ENCODE data around the gene PHC2. TPM values are rescaled to one million over a fixed set of nuclear protein-coding genes. Genes with fewer than 3 reads are reported as not detected.

Gene PHC2
- total RNA-seq, 4 donors from 2014 or later = 52.7 to 68.9 (median 59.8) TPM

DNA sequence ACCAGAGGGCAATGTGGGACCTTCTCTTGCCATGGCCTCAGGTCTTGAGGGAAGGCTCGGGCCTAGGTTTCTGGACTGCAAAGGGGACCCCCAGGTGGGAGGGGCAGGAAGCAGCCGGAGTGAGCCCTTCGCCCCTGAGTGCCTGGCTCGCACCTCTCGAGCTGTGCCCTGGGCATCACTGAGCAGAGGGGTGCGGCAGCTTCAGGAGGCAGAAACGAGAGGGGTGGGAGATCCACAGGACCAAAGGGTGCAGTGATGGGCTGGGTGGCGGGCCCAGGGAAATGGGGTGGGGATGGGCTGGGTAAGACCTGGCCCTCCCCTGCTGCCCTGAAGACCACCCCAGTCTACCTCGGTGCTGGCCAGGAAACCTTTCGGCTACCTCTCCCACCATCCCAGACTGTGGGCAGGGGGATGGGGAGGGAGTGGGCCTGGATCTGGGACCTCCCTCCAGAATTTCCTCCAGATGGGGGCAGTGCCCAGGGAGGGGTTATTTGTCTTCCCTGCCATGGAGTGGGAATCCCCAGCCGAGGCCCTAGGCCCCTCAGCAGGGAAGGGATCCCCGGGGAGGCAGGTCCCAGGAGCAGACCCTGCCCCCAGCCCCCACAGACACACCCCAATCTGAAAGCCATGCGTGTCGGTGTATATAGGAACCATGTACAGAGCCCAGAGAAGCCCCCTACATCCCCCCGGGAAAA lies 131.3 kb downstream of the PHC2 start:
- in situ Hi-C loops (cut with MboI; ENCODE audit: low pct_ligation_motif_present in 1 of 4, low pct_unique_long_range_greater_than_20kb in 1 of 4, low sequenced_read_pairs in 3 of 4) (loop anchor here (5.0 to 25.0 kb wide), 5 partner anchors 65 to 175 kb away; partner anchors contain the start of gene ZSCAN20 (in 2 of the 4)), intact Hi-C loops (cut with DNase I; ENCODE audit: low total_unique reads) (loop anchor here (10.0 kb wide), 2 partner anchors 165 to 1075 kb away; no protein-coding TSS in a partner anchor)
- Histone ChIP-seq H3K4me3 (no peak overlapping the region), H3K36me3 (no peaks in the 10 kb centered on the region), H3K27ac (no peak overlapping the region), H3K9me3 (no peaks in the 10 kb centered on the region), H3K4me1 (peaks cover 4 to 16% (median 4%) of the 10 kb centered on the region in 4 donors), H3K27me3 (no peaks in the 10 kb centered on the region)
- DNase-seq = no peak
- TF ChIP-seq, protein P1, sequence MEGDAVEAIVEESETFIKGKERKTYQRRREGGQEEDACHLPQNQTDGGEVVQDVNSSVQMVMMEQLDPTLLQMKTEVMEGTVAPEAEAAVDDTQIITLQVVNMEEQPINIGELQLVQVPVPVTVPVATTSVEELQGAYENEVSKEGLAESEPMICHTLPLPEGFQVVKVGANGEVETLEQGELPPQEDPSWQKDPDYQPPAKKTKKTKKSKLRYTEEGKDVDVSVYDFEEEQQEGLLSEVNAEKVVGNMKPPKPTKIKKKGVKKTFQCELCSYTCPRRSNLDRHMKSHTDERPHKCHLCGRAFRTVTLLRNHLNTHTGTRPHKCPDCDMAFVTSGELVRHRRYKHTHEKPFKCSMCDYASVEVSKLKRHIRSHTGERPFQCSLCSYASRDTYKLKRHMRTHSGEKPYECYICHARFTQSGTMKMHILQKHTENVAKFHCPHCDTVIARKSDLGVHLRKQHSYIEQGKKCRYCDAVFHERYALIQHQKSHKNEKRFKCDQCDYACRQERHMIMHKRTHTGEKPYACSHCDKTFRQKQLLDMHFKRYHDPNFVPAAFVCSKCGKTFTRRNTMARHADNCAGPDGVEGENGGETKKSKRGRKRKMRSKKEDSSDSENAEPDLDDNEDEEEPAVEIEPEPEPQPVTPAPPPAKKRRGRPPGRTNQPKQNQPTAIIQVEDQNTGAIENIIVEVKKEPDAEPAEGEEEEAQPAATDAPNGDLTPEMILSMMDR (IDR thresholded peaks at IDR 0.05) = no peak
- 80 to 89% methylated on average over 1 to 15 of the region's 15 CpGs for WGBS, 2 donors (ENCODE audit: low coverage in 1 of 2)

DNA sequence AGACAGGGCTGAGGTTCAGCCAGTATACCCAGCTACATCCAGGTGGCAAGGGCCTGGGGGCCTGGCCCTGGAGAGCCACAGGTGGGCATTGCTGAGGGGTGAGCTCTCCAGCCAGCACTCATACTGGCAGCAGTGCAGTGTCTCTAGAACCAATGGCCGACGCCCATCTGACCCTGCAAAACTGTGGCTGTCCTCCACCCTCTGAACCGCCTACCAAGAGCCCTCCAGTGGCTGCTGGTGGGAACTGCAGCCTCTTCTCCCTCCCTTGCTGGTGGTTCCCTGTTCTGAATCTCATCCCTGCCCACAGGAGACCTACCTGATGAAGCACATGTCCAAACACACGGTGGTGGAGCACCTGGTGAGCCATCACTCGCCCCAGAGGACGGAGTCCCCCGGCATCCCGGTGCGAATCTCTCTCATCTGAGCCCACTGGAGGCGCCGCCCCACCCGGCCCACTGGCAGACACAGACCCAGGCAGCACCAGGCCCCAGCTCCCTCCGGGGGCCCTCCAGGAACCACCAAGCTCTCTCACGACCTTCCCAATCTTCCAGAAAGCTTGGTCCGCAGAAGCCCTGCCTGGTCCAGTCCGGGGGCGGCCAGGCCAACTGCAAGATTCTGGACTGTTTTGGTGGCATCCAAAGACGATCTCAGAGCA lies 132.1 kb downstream of the PHC2 start:
- TF ChIP-seq, protein P1 (IDR thresholded peaks at IDR 0.05) = peak; percentile 78 to 94 (median 84)
- TF ChIP-seq EP300 (IDR thresholded peaks at IDR 0.05; ENCODE audit: low read depth) = no peak
- Histone ChIP-seq H3K4me1 (peaks cover 4 to 16% (median 4%) of the 10 kb centered on the region in 4 donors), H3K27ac (peak overlapping the region in 1 of 4 donors; percentile 30), H3K9me3 (no peaks in the 10 kb centered on the region), H3K4me3 (no peak overlapping the region), H3K27me3 (no peaks in the 10 kb centered on the region), H3K36me3 (no peaks in the 10 kb centered on the region)
- in situ Hi-C loops (cut with MboI; ENCODE audit: low pct_ligation_motif_present in 1 of 4, low pct_unique_long_range_greater_than_20kb in 1 of 4, low sequenced_read_pairs in 3 of 4) (loop anchor here (5.0 to 25.0 kb wide), 5 partner anchors 66 to 176 kb away; partner anchors contain the start of gene ZSCAN20 (in 2 of the 4)), intact Hi-C loops (cut with DNase I; ENCODE audit: low total_unique reads) (loop anchor here (10.0 kb wide), 1 partner anchor 166 kb away; no protein-coding TSS in a partner anchor)
- WGBS, 2 donors (ENCODE audit: low coverage in 1 of 2) = 77 to 87% methylated on average over 5 to 18 of the region's 18 CpGs
- DNase-seq = peak; percentile 76

- WGBS, 2 donors (ENCODE audit: low coverage in 1 of 2) = 93 to 100% methylated on average over 3 to 4 of the region's 4 CpGs
- no peak overlapping the region for H3K4me3 ChIP-seq
- no peak for DNase-seq
- no peaks in the 10 kb centered on the region for H3K36me3 ChIP-seq
- H3K27me3 ChIP-seq = no peaks in the 10 kb centered on the region
- intact Hi-C loops (cut with DNase I; ENCODE audit: low total_unique reads) = loop anchor here (10.0 kb wide), 1 partner anchor 167 kb away; no protein-coding TSS in a partner anchor
- peaks cover 4 to 16% (median 5%) of the 10 kb centered on the region in 4 donors for H3K4me1 ChIP-seq
- peak overlapping the region in 1 of 4 donors; percentile 30 for H3K27ac ChIP-seq
- no peaks in the 10 kb centered on the region for H3K9me3 ChIP-seq
- in situ Hi-C loops (cut with MboI; ENCODE audit: low pct_ligation_motif_present in 1 of 4, low pct_unique_long_range_greater_than_20kb in 1 of 4, low sequenced_read_pairs in 3 of 4) = loop anchor here (5.0 to 25.0 kb wide), 5 partner anchors 67 to 177 kb away; partner anchors contain the start of gene ZSCAN20 (in 2 of the 4)
- TF ChIP-seq EP300 (IDR thresholded peaks at IDR 0.05; ENCODE audit: low read depth) (no peak), POLR2AphosphoS5 (IDR thresholded peaks at IDR 0.05) (no peak), POLR2A (IDR thresholded peaks at IDR 0.05) (no peak)
- TF ChIP-seq, protein P1 (IDR thresholded peaks at IDR 0.05) = no peak
Observed at GRCh38 chr1:33297911-33298622, 132.8 kb downstream of the PHC2 start.

- intact Hi-C loops (cut with DNase I; ENCODE audit: low total_unique reads) (loop anchor here (10.0 kb wide), 1 partner anchor 168 kb away; no protein-coding TSS in a partner anchor), in situ Hi-C loops (cut with MboI; ENCODE audit: low pct_ligation_motif_present in 1 of 4, low pct_unique_long_range_greater_than_20kb in 1 of 4, low sequenced_read_pairs in 3 of 4) (loop anchor here (5.0 to 25.0 kb wide), 5 partner anchors 68 to 178 kb away; partner anchors contain the start of gene ZSCAN20 (in 2 of the 4))
- Histone ChIP-seq H3K4me3 (no peak overlapping the region), H3K27me3 (no peaks in the 10 kb centered on the region), H3K27ac (no peak overlapping the region), H3K36me3 (no peaks in the 10 kb centered on the region), H3K4me1 (peaks cover 4 to 20% (median 8%) of the 10 kb centered on the region in 4 donors), H3K9me3 (no peaks in the 10 kb centered on the region)
- TF ChIP-seq POLR2A (IDR thresholded peaks at IDR 0.05) (no peak), POLR2AphosphoS5 (IDR thresholded peaks at IDR 0.05) (no peak), EP300 (IDR thresholded peaks at IDR 0.05; ENCODE audit: low read depth) (no peak)
- TF ChIP-seq, protein P1 (IDR thresholded peaks at IDR 0.05) = no peak
- 80 to 88% methylated on average over 1 to 4 of the region's 4 CpGs for WGBS, 2 donors (ENCODE audit: low coverage in 1 of 2)
- no peak for DNase-seq
Observed at GRCh38 chr1:33296824-33297223, 134.1 kb downstream of the PHC2 start.
